Smooth muscle cell (in vitro differentiated cells): ENCODE data around the gene GRM1. TPM values are rescaled to one million over a fixed set of nuclear protein-coding genes. Genes with fewer than 3 reads are reported as not detected.

Source experiments
- DNase-seq: peaks from one replicate; lab custom pipeline; 2025; ENCODE audit not compliant: unreplicated experiment; lab: John Stamatoyannopoulos, UW
- H2AFZ ChIP-seq: fragments of 200-600 bp; sonication (generic); 2 replicates; pipeline ENCODE4 v1.6.0; 2016; ENCODE audit warnings: antibody characterized with exemption, low read depth, mild to moderate bottlenecking
- H3F3A ChIP-seq: fragments of 200-600 bp; sonication (generic); 2 replicates; pipeline ENCODE4 v1.6.0; 2017; ENCODE audit warnings: antibody characterized with exemption, low read depth
- H3K27ac ChIP-seq: fragments of 200-600 bp; sonication (generic); 2 replicates; pipeline ENCODE4 v1.5.1; 2016; ENCODE audit warnings: low read depth, mild to moderate bottlenecking
- H3K27me3 ChIP-seq: fragments of 200-600 bp; sonication (generic); 2 replicates; pipeline ENCODE4 v1.6.1; 2016; ENCODE audit warnings: low read depth, mild to moderate bottlenecking
- H3K36me3 ChIP-seq: fragments of 200-600 bp; sonication (generic); 2 replicates; pipeline ENCODE4 v1.5.1; 2016; ENCODE audit warnings: low read depth
- H3K4me1 ChIP-seq: fragments of 200-600 bp; sonication (generic); 2 replicates; pipeline ENCODE4 v1.5.1; 2016; ENCODE audit warnings: low read depth
- H3K4me2 ChIP-seq: fragments of 200-600 bp; sonication (generic); 2 replicates; pipeline ENCODE4 v1.6.0; 2016; ENCODE audit warnings: mild to moderate bottlenecking
- H3K4me3 ChIP-seq: fragments of 200-600 bp; sonication (generic); 2 replicates; pipeline ENCODE4 v1.5.1; 2016; ENCODE audit warnings: mild to moderate bottlenecking
- H3K79me2 ChIP-seq: fragments of 200-600 bp; sonication (generic); 2 replicates; pipeline ENCODE4 v1.6.0; 2016; ENCODE audit warnings: low read depth, mild to moderate bottlenecking
- H3K9ac ChIP-seq: fragments of 200-600 bp; sonication (generic); 2 replicates; pipeline ENCODE4 v1.6.0; 2016; ENCODE audit warnings: low read depth
- H3K9me3 ChIP-seq: fragments of 200-600 bp; sonication (generic); replicated peaks from 2 replicates; pipeline ENCODE4 v1.5.1; 2016; ENCODE audit warnings: low read depth
- H4K20me1 ChIP-seq: fragments of 200-600 bp; sonication (generic); 2 replicates; pipeline ENCODE4 v1.6.0; 2016; ENCODE audit warnings: low read depth
- WGBS: methylation state at CpG from one replicate; pipeline ENCODE4 v1.1.7; 2016; ENCODE audit warnings: low lambda C conversion rate; 5-methylcytosine and 5-hydroxymethylcytosine counted together
- polyA plus RNA-seq: library from polyadenylated mRNA; unstranded; fragments of >200 nt; fragmentation: Nextera tagmentation; extraction: Ambion mirVana; gene quantifications from 2 replicates; pipeline ENCODE4 v1.2.1, GENCODE V29; 2016
- total RNA-seq: library from RNA; depleted of rRNA; stranded (reverse); fragments of >200 nt; gene quantifications from 2 replicates; pipeline ENCODE4 v1.2.3, GENCODE V29; 2014
- TF ChIP-seq, protein P1 (sequence below): fragments of 200-600 bp; sonication (generic); IDR thresholded peaks from 2 replicates; pipeline ENCODE4 v1.5.1; 2017; ENCODE audit warnings: borderline replicate concordance, mild to moderate bottlenecking, antibody characterized with exemption; ENCODE audit not compliant: insufficient read depth, poor library complexity, severe bottlenecking

Gene GRM1
- total and polyA plus RNA-seq, 2 experiments from 2014 or later = not detected

DNA sequence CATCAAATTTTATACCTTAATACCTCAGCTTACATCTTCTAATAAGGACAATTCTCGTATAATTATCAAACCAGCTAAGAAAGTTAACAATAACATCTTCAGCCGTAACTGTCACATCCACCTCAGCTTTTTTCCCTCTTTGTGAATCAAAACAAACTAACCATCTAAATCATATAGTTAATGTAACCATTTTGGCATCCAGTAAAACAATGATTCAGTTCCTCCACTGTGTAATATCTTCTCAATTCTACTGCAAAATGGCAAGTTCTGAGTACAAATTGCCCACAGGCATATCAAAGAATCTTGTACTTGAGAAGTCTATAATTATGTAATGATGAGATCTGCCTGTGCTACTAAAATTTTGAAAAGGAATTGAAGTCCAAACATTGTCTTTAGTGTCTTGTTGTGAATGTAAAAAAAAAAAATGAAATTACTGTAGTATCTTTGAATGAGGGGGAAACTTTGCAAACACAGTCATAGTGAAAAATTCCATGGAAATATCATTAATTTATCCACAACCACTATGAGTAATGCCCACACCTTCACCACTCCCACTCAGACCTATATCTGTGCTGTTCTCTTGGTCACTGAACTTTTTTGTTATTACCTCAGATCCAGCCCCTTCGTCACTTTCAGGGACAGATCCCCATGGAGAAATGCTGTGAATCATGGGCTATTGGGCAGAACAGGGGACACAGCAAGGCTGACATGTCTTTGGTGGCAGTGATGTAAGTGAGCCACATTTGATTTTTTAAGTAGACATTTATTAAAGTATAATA is 336.1 kb downstream of the GRM1 start:
- Histone ChIP-seq H3F3A (no peaks in the 10 kb centered on the region), H3K9ac (no peak overlapping the region), H4K20me1 (no peaks in the 10 kb centered on the region), H3K36me3 (no peaks in the 10 kb centered on the region), H3K27me3 (no peaks in the 10 kb centered on the region), H3K4me2 (no peak overlapping the region), H3K4me1 (no peaks in the 10 kb centered on the region), H2AFZ (no peak overlapping the region), H3K9me3 (no peaks in the 10 kb centered on the region), H3K79me2 (no peaks in the 10 kb centered on the region), H3K27ac (no peak overlapping the region), H3K4me3 (no peak overlapping the region)
- no peak for DNase-seq
- WGBS = 84% methylated on average over 3 of the region's 3 CpGs
- TF ChIP-seq, protein P1, sequence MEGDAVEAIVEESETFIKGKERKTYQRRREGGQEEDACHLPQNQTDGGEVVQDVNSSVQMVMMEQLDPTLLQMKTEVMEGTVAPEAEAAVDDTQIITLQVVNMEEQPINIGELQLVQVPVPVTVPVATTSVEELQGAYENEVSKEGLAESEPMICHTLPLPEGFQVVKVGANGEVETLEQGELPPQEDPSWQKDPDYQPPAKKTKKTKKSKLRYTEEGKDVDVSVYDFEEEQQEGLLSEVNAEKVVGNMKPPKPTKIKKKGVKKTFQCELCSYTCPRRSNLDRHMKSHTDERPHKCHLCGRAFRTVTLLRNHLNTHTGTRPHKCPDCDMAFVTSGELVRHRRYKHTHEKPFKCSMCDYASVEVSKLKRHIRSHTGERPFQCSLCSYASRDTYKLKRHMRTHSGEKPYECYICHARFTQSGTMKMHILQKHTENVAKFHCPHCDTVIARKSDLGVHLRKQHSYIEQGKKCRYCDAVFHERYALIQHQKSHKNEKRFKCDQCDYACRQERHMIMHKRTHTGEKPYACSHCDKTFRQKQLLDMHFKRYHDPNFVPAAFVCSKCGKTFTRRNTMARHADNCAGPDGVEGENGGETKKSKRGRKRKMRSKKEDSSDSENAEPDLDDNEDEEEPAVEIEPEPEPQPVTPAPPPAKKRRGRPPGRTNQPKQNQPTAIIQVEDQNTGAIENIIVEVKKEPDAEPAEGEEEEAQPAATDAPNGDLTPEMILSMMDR = no peak

DNA sequence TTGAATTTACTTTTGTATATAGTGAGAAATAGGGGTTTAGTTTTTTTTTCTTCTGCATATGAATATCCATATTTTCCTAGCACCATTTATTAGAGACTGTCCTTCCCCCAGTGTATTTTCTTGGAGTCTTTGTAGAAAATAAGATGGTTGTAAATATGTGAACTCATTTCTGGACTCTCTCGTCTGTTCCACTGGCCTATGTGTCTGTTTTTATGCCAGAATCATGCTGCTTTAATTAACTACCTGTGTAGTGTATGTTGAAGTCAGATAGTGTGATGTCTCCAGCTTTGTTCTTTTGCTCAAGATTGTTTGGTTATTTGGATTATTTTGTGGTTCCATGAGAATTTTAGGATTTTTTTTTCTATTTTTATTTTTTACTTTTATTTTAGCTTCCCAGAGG is 338.2 kb downstream of the GRM1 start:
- Histone ChIP-seq H3K4me1 (no peaks in the 10 kb centered on the region), H4K20me1 (no peaks in the 10 kb centered on the region), H3K36me3 (no peaks in the 10 kb centered on the region), H3K4me3 (no peak overlapping the region), H2AFZ (no peak overlapping the region), H3K27ac (no peak overlapping the region), H3K9ac (no peak overlapping the region), H3K79me2 (no peaks in the 10 kb centered on the region), H3K9me3 (no peaks in the 10 kb centered on the region), H3K4me2 (no peak overlapping the region), H3K27me3 (no peaks in the 10 kb centered on the region), H3F3A (no peaks in the 10 kb centered on the region)
- no peak for DNase-seq
- 94% methylated on average over 1 of the region's 1 CpG for WGBS
- TF ChIP-seq, protein P1 = no peak

DNA sequence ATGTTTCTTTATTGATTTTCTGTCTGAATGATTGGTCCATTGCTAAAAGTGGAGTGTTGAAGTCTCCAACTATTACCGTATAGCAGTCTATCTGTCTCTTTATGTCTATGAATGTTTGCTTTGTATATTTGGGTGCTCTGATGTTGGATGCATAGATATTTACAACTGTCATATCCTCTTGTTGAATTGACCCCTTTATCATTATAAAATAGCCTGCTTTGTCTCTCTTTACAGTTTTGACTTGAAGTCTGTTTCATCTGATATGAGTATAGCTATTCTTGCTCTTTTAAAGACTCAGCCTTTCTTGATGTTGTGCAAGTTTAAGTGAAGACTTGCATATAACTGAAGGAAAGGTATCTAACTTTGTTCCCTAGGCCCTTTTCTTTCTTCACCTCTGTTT is 341.0 kb downstream of the GRM1 start:
- Histone ChIP-seq H3K4me2 (no peak overlapping the region), H3K27ac (no peak overlapping the region), H3K4me3 (no peak overlapping the region), H3K79me2 (no peaks in the 10 kb centered on the region), H3K27me3 (no peaks in the 10 kb centered on the region), H3F3A (no peaks in the 10 kb centered on the region), H3K4me1 (no peaks in the 10 kb centered on the region), H2AFZ (no peak overlapping the region), H3K9ac (no peak overlapping the region), H3K9me3 (no peaks in the 10 kb centered on the region), H3K36me3 (no peaks in the 10 kb centered on the region), H4K20me1 (no peaks in the 10 kb centered on the region)
- DNase-seq = no peak
- 92% methylated on average over 1 of the region's 1 CpG for WGBS
- TF ChIP-seq, protein P1 = no peak

- TF ChIP-seq, protein P1 = peak; percentile 11
- Histone ChIP-seq H3K27ac (no peak overlapping the region), H2AFZ (no peak overlapping the region), H3K9ac (no peak overlapping the region), H3K27me3 (no peaks in the 10 kb centered on the region), H3K36me3 (no peaks in the 10 kb centered on the region), H3K9me3 (no peaks in the 10 kb centered on the region), H3F3A (no peaks in the 10 kb centered on the region), H3K79me2 (no peaks in the 10 kb centered on the region), H3K4me3 (no peak overlapping the region), H3K4me2 (no peak overlapping the region), H3K4me1 (no peaks in the 10 kb centered on the region), H4K20me1 (no peaks in the 10 kb centered on the region)
- DNase-seq = no peak
- WGBS = 85% methylated on average over 3 of the region's 3 CpGs
Observed at GRCh38 chr6:146381486-146381885, 352.6 kb downstream of the GRM1 start.
